ENCODE data around the gene KLHL24.
A peak's percentile ranks its signal among the peaks of the same experiment; 100 is the strongest.
"Not testable (repeated sequence)": the region's sequence is repeated elsewhere in the genome, so short reads cannot be mapped to it uniquely, and the experiment has no call there.

The KLHL24 gene

DNA sequence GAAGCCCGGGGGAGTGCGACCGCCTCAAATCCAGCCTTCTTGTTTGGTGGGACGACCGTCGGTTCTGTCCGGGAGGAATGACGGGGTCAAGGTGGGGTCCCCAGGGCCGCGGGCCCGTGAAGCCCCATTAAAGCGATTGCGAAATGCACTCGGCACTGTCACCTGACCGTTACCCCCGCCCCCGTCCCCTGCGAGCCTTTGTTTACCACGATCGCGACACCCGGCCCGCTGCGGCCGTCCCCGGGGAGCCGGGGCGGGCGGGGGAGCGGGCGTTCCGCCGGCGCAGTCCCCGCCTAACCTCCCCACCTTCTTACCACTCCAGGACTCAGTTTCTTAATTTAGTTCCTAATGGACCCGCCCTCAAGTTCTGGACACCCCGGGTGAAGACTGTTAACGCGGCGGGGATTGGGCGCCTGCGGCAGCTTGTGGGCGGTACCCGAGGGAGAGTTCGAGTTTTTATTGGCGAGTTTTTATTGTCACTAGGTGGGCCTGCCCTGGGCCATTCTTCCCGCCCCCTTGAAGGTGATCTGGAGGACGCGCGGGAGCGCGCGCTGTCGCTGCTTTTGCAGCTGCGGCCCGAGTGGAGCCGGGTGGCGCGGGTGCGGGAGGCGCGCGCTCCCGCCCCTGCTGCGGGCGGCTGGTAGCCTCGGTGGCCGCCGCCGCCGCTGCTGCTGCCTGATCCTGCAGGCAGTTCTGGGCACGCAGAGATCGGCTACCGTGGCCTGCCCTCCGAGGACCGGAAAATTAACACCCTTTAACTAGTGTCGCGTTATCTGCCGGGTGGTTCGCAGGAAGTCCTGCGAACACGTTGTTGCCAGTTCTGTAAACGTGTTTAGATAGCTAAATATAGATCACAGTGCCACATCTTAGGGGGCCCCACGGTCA, 1.0 kb downstream of the KLHL24 start:
- peak; percentile 98 for DNase-seq

DNA sequence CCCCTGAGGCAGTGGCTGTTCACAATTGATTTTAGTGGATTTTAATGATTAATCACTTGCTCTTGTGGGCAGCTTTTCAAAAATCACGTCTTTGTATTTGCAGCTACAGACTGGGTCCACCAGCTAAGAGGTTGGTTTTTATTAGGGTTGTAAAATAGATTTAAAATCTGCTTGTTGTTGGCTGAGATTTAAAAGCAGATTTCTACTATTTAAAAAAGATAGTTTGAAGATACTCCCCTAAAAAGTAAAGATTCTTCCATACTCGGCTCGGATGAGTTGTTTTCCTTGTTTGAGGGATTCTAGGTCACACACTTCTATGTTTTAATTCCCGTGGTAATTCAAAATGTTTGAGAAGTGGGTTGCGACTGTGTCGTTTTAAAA, 1.7 kb downstream of the KLHL24 start:
- DNase-seq: no peak

- not testable (repeated sequence) for DNase-seq
These were observed 2.2 kb downstream of the KLHL24 start for GRCh38 chr3:183637633-183638032.

- no peak for DNase-seq
These were observed 2.9 kb downstream of the KLHL24 start for GRCh38 chr3:183638101-183638852.

- DNase-seq: not testable (repeated sequence)
These were observed 5.2 kb downstream of the KLHL24 start for GRCh38 chr3:183640635-183641034.

DNA sequence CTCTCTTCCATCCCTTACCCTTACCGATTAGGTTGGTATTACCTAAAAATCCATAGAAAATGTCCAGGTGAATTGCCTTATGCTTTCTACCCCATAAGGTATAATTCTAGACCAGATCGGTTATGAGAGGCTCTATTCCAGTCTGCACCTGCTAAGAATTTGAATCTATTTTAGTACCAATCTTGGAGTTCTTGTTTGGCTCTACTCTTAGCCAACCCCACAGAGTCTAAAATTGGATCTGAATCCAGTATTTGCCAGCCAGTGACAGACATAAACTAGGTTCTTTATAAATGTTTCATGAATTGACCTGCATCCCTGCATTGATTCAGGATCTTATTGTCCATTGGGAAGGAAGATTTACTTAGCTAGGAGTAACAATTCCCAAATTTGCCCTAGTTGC, 6.5 kb downstream of the KLHL24 start:
- no peak for DNase-seq

- no peak for DNase-seq
These were observed 8.8 kb downstream of the KLHL24 start for GRCh38 chr3:183644244-183644643.

DNA sequence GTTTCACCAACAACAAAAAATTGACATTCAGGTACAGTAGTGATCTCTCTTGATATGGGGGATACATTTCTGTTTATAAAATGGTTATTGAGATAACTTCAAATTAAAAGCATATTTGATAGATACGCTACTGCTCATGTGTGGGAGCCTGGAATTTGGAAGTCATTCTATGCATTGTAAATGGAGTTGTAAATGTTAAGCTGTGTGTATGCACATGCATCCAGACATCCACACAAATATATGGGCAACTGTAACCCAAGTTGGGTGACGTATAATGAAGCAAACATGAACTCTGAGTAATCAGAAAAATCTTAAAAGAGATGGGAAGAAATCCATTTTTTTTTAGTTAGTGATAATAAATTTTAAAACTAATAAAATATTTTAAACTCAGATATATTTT, 9.8 kb downstream of the KLHL24 start:
- no peak for DNase-seq

GRCh38 chr3:183650554-183650953, 15.1 kb downstream of the KLHL24 start:
- no peak for DNase-seq

DNA sequence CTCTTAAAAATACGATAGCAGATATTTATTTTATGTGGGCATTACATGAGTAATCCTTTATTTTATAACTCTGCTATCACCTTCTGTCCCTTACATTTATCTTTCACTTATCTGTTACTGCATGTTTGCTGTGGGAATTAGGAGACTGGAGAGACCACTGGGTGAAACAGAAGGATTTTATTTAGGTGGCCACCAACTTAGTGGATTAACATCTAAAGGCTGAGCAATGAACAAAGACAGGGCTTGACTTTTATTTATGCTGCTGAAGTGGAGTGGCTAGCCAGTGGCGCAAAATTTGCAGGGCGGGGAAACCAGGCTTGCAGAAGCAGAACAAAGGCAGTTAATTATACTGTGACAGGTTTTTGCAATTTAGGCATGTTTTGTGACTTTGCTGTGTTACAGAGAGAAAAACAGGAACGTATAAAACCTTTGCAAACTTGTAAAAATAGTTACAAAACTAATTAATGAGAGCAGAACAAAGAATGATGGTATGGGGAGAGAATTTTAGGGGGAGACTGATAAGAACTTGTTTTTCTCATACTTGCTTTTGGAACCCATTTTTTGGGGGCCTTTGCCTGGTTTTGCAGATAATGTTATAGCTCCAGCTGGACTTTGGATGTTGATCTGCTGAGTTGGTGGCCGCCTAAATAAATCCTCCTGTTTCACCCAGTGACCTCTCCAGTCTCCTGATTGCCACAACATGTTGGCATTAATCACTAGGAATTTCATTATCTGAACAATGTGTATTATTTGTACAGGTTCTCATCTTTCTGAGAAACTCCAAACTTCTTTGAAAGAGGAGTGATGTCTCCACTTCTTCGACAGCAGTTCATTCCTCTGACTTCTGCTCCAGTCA, 18.0 kb downstream of the KLHL24 start:
- no peak for DNase-seq

DNA sequence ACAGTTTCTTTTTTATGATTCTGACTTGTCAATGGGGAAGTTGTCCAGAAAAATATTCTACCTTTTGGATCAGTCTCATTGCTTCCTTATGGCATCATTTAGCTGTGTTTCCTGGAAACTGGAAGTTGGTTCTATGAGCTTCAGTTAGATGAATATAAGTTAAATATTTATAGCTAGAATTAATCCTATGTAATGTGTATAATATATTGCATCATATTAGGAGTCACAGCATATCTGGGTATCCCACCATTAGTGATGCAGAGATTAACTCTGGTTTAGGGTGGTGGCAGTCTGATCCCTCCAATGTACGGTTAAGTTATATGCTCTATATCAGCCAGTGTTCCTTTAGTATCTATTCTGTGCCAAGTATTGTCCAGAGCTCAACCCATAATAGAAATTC, 19.3 kb downstream of the KLHL24 start:
- no peak for DNase-seq

DNA sequence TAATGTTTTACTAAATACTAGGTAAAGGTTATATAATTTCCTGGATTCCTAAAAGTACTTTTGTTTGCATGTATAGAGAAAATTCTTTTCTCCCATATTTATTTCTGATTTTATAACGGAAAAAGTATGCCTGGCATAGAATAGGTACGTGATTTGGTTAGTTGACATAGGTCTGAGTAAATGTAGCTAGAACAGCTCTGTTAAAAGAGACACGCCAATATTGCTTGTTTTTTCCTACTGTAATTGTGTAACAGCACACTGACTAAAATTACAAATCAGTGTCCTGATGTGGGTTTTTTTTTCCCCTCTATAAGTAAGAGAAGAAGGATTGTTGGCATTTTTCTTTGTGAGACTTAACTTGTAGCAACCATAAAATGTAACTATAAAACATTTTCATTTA, 26.7 kb downstream of the KLHL24 start:
- no peak for DNase-seq

DNA sequence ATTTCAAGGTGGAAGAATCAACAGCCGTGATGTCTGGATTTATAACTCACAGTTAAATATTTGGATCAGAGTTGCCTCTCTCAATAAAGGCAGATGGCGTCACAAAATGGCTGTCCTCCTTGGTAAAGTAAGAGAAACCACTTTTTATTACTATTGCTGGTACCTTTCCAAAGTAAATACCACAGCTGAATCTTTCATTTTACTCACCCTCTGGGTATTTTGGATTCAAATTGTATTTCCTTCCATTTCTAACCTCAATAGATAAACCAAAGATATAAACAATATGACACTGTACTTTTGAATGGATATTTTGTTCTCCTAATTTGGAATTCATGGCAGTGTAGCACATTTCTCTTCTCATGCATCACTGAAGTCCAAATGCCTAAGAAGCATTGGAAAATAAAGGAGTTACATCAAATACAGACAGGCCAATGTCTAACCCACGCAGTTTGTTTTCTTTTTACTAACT, 29.5 kb downstream of the KLHL24 start:
- no peak for DNase-seq

GRCh38 chr3:183680061-183680460, 44.6 kb downstream of the KLHL24 start:
- DNase-seq: no peak

GRCh38 chr3:183687705-183688104, 52.3 kb downstream of the KLHL24 start:
- no peak for DNase-seq

- DNase-seq: no peak
These were observed 53.5 kb downstream of the KLHL24 start for GRCh38 chr3:183688874-183689273.

DNA sequence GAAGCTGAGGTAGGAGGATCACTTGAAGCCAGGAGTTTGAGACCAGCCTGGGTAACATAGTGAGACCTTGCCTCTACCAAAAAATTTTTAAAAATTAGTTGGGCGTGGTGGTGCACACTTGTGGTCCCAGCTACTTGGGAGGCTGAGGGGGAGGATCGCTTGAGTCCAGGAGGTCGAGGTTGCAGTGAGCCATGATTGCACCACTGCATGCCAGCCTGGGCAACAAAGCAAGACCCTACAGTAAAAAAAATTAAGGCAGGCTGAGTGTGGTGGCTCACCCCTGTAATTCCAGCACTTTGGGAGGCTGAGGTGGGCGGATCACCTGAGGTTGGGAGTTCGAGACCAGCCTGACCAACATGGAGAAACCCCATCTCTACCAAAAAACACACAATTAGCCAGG, 54.2 kb downstream of the KLHL24 start:
- not testable (repeated sequence) for DNase-seq

DNA sequence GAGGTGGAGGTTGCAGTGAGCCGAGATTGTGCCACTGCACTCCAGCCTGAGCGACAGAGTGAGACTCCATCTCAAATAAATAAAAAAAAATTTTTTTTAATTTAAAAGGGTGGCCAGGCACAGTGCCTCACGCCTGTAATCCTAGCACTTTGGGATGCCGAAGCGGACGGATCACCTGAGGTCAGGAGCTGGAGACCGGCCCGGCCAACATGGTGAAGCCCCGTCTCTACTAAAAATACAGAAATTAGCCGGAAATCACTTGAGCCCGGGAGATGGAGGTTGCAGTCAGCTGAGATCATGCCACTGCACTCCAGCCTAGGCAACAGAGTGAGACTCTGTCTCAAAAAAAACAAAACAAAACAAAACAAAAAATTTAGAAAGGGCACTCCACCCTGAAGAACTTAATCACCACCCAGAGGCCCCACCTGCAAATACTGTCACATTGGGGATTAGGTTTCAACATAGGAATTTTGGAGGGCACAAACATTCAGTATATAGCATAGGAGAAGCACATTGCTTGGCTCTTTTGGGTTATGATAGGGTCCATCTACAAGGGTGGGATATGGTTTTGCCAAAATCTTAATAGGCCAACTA, 55.1 kb downstream of the KLHL24 start:
- DNase-seq: no peak

DNA sequence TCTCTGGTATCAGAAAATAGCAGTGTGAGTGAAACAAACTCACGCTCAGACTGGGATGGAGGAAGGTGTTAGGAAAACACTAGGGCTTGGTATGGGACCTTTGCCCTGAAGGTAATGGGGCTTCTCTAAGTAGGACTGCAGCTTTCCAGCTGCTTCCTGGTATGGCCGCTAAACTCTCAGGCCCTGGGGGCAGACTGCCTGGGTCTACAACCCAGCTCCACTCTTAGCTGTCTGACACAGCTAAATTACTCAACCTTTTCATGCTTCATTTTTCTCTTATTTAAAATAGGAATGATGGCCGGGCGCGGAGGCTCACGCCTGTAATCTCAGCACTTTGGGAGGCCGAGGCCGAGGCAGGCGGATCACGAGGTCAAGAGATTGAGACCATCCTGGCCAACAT, 57.0 kb downstream of the KLHL24 start:
- DNase-seq: no peak

GRCh38 chr3:183695569-183696364, 60.3 kb downstream of the KLHL24 start:
- DNase-seq: no peak

DNA sequence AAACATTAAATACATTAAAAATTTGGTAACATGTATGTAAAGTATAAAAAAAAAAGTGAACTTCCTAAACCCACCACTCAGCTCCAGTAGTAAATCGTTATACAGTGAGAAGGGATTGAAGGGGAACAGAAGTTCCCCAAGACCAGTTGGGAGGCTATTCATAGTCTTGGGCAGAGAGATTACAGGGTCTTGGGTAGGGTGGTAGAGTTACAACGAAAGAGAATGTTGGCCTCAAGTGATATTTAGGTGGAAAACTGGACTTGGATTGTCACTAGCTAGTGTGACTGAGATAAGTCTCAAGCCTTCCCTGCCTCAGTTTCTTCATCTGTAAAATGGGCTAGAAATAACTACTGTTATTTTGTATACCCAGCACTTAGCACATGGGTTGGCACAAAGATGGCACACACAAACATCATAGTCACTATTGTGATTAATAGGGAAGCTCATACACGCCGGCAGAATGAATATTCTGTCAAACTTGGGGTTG, 61.7 kb downstream of the KLHL24 start:
- DNase-seq: no peak
